Liver (tissue), 3 donors: Measurements from ENCODE around the gene COLEC11.

Source experiments
- ATF3 ChIP-seq: IDR thresholded peaks from 2 replicates; pipeline ENCODE4 v1.6.1; 2016; ENCODE audit warnings: antibody characterized with exemption
- CTCF ChIP-seq: fragments of 150-350 bp; IDR thresholded peaks from 2 replicates; pipeline ENCODE4 v1.5.1; 2017; ENCODE audit warnings: improper control_type of control experiment, low read depth, low read length; ENCODE audit not compliant: missing input control
- EGR1 ChIP-seq, 2 donors: IDR thresholded peaks; 2 replicates each; pipeline ENCODE4 v1.6.1; 2016 to 2018; ENCODE audit warnings: antibody characterized with exemption in 2 of 2, low read depth in 2 of 2
- FOXA2 ChIP-seq: IDR thresholded peaks from 2 replicates; pipeline ENCODE4 v1.6.1; 2016; ENCODE audit warnings: antibody characterized with exemption
- GABPA ChIP-seq, 2 donors: IDR thresholded peaks in 1 of 2; conservative IDR thresholded peaks in 1 of 2; 2 replicates each; pipeline ENCODE4 v1.6.1; 2016; ENCODE audit warnings: antibody characterized with exemption in 2 of 2, mild to moderate bottlenecking in 1 of 2, moderate library complexity in 1 of 2
- HNF4A ChIP-seq, 2 donors: conservative IDR thresholded peaks; 2 replicates each; pipeline ENCODE4 v1.6.1; 2016; ENCODE audit warnings: antibody characterized with exemption in 2 of 2, mild to moderate bottlenecking in 2 of 2
- HNF4G ChIP-seq: IDR thresholded peaks from 2 replicates; pipeline ENCODE4 v1.6.1; 2016; ENCODE audit warnings: antibody characterized with exemption
- JUND ChIP-seq, 2 donors: IDR thresholded peaks; 2 replicates each; pipeline ENCODE4 v1.6.1; 2016; ENCODE audit warnings: antibody characterized with exemption in 2 of 2
- MAX ChIP-seq: IDR thresholded peaks from 2 replicates; pipeline ENCODE4 v1.6.1; 2016; ENCODE audit warnings: antibody characterized with exemption
- NR2F2 ChIP-seq: IDR thresholded peaks from 2 replicates; pipeline ENCODE4 v1.6.1; 2016; ENCODE audit warnings: antibody characterized with exemption
- RAD21 ChIP-seq, 2 donors: IDR thresholded peaks; 2 replicates each; pipeline ENCODE4 v1.6.1; 2016; ENCODE audit warnings: antibody characterized with exemption in 2 of 2, mild to moderate bottlenecking in 2 of 2
- REST ChIP-seq: IDR thresholded peaks from 2 replicates; pipeline ENCODE4 v1.6.1; 2016; ENCODE audit warnings: antibody characterized with exemption, mild to moderate bottlenecking
- TAF1 ChIP-seq: conservative IDR thresholded peaks from 2 replicates; pipeline ENCODE4 v1.6.1; 2016; ENCODE audit warnings: antibody characterized with exemption, mild to moderate bottlenecking
- ZBTB33 ChIP-seq: IDR thresholded peaks from 2 replicates; pipeline ENCODE4 v1.6.1; 2016; ENCODE audit warnings: antibody characterized with exemption
- donor health status: healthy.
- donor health status: healthy.

DNA sequence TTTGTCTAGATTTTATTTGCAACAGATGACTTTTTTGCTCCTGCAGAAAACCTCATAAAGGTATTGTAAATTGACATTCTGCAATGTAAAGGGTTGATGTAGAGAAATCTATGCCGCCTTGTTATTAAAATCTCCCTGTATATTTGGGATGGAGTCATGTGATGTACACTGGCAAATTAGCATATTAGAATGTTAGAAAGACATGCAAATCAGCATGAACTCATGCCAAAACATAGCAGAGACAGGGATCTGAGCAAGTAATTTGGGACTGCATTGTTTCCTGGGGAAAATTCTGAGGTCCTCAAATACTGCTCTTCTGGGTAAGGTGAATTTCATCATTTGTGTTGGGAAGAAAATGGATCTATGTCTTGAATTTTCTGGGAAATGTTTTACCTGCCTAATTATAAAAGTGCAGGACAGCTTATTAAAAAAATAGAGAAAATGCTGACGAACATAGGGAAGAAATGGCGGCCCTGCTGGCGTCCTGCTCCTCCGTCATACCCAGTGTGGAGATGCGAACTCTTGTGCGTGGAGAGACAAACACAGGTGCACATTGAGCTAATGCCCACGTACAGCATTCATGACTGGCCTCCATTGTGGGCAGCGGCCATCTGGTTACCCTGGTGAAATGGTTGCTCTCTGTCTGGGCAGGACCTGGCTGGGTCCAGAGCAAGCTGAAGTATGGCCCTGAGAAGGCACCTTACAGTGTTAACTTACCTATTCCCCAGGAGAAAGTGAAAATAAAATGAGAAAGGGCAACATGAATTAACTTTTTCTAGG lies 79.3 kb downstream of the COLEC11 start:
- TF ChIP-seq ZBTB33 (no peak), CTCF (no peak), ATF3 (no peak), EGR1 (IDR thresholded peaks at IDR 0.05; ENCODE audit: low read depth in 2 of 2) (no peak), REST (no peak), JUND (IDR thresholded peaks at IDR 0.05) (no peak), HNF4A (conservative IDR thresholded peaks at IDR 0.05) (no peak), GABPA (IDR thresholded peaks at IDR 0.05 in 1 of 2, conservative IDR thresholded peaks at IDR 0.05 in 1 of 2) (no peak), NR2F2 (no peak), MAX (no peak), RAD21 (IDR thresholded peaks at IDR 0.05) (no peak), TAF1 (no peak), FOXA2 (no peak), HNF4G (no peak)
